Small intestine (tissue), 7 donors: ENCODE data around the gene CHST8. TPM values are rescaled to one million over a fixed set of nuclear protein-coding genes. Genes with fewer than 3 reads are reported as not detected.

Experiments used
- DNase-seq, 2 donors: peaks; one replicate each; pipeline versions ENCODE4 v3.0.0 to v3.0.0-alpha.2; 2013
- FAIRE-seq: peaks from 2 replicates; lab custom pipeline; 2012; peaks lifted over from hg19 to GRCh38; lab: Jason Lieb, UNC
- H3K27ac ChIP-seq, 3 donors: one replicate each; pipeline ENCODE4 v1.5.1; 2013; ENCODE audit warnings: low read length in 2 of 3, mild to moderate bottlenecking in 2 of 3, control low read depth in 1 of 3, inconsistent platforms in 1 of 3, low read depth in 1 of 3, moderate library complexity in 1 of 3
- H3K27me3 ChIP-seq, 3 donors: one replicate each; pipeline ENCODE4 v1.6.1; 2013; ENCODE audit warnings: low read length in 3 of 3, inconsistent platforms in 1 of 3; ENCODE audit not compliant: control insufficient read depth in 3 of 3, insufficient read depth in 3 of 3
- H3K36me3 ChIP-seq, 3 donors: one replicate each; pipeline ENCODE4 v1.6.1; 2013; ENCODE audit warnings: low read length in 3 of 3, inconsistent platforms in 1 of 3, low read depth in 1 of 3, mild to moderate bottlenecking in 1 of 3, moderate library complexity in 1 of 3; ENCODE audit not compliant: control insufficient read depth in 3 of 3, insufficient read depth in 2 of 3
- H3K4me1 ChIP-seq, 3 donors: one replicate each; pipeline ENCODE4 v1.6.1; 2013; ENCODE audit warnings: low read length in 2 of 3, inconsistent platforms in 1 of 3, low read depth in 1 of 3, mild to moderate bottlenecking in 1 of 3, moderate library complexity in 1 of 3; ENCODE audit not compliant: control insufficient read depth in 3 of 3, insufficient read depth in 2 of 3
- H3K4me3 ChIP-seq, 3 donors: one replicate each; pipeline ENCODE4 v1.5.1; 2013; ENCODE audit warnings: low read length in 3 of 3, control low read depth in 1 of 3, inconsistent platforms in 1 of 3, low read depth in 1 of 3, mild to moderate bottlenecking in 1 of 3, moderate library complexity in 1 of 3
- H3K9me3 ChIP-seq, 2 donors: one replicate each; pipeline ENCODE4 v1.6.1; 2013; ENCODE audit warnings: low read depth in 1 of 2, low read length in 1 of 2; ENCODE audit not compliant: control insufficient read depth in 2 of 2, insufficient read depth in 1 of 2
- WGBS, 3 donors: extraction: QIAGEN DNeasy Blood & Tissue Kit; methylation state at CpG; one replicate each; pipeline ENCODE4 v1.1.7; 2013; 5-methylcytosine and 5-hydroxymethylcytosine counted together
- polyA plus RNA-seq, 4 donors: library from polyadenylated mRNA; stranded (reverse) in 3 of 4; unstranded in 1 of 4; fragments of 200-250 nt in 3 of 4; fragments of 120-200 nt in 1 of 4; gene quantifications; one replicate each; pipeline versions ENCODE4 v1.2.1 to v1.2.3, GENCODE V29; 2013
- donor health status: healthy with polysubstance abuse.
- donor health status: control.
- donor health status: control.
- donor health status: Bipolar disorder and iron deficiency.
- donor health status: healthy.

The CHST8 gene
- polyA plus RNA-seq, 4 donors: 0.21 to 0.54 TPM; not detected in 2

DNA sequence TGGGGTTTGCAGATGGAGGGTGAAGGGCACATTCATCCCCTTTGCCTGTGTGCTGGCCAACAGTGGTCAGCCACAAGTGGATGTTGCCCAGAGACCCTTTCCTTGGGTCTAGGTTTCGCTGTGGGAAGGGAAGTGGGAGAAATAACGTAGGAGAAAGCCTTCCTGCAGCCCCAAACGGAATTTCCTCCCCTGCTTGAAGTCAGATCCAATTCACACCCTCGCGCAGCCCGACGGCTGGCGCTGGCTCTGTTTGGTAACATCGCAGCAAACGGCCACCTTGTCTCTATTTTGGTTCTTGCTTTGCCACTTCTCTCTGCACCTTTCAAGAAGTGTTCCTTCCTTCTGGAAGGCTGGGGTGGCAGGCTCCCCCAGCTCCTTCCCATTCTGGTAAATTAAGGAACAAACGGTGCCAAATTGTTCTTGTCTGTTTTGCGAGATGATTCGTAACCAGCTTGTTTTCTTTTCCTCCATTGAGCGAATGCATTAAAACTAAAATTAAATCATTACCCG, 45.4 kb downstream of the CHST8 start:
- H3K4me3 ChIP-seq: no peak overlapping the region
- 63 to 76% (median 67%) methylated on average over 15 of the region's 15 CpGs for WGBS, 3 donors
- no peak overlapping the region for H3K27ac ChIP-seq
- DNase-seq (no peak), FAIRE-seq (no peak)
- H3K27me3 ChIP-seq: no peaks in the 10 kb centered on the region
- no peaks in the 10 kb centered on the region for H3K4me1 ChIP-seq
- H3K9me3 ChIP-seq: no peaks in the 10 kb centered on the region
- no peaks in the 10 kb centered on the region for H3K36me3 ChIP-seq

DNA sequence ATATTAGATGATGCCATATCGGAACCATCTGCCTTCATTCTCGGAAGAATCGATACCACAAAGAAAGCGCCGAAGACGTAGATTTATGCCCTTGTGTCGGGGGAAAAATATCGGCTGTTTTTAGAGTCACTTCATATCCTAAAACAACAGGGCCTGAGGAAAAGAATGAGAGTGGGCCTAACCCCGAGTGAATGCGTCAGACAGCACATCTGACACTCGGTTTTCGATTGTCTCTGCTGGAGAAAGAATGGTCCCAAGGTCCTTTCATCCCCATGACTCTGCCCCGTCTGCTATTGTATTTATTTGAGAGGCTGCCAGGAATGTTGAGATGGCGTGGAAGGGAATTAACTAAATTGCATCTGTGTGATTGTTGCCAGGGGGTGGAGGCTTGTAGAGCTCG, 46.1 kb downstream of the CHST8 start:
- H3K27ac ChIP-seq: no peak overlapping the region
- H3K9me3 ChIP-seq: no peaks in the 10 kb centered on the region
- no peaks in the 10 kb centered on the region for H3K36me3 ChIP-seq
- 77 to 83% (median 78%) methylated on average over 15 of the region's 15 CpGs for WGBS, 3 donors
- no peak overlapping the region for H3K4me3 ChIP-seq
- H3K4me1 ChIP-seq: no peaks in the 10 kb centered on the region
- H3K27me3 ChIP-seq: no peaks in the 10 kb centered on the region
- no peak for DNase-seq
- FAIRE-seq: no peak

DNA sequence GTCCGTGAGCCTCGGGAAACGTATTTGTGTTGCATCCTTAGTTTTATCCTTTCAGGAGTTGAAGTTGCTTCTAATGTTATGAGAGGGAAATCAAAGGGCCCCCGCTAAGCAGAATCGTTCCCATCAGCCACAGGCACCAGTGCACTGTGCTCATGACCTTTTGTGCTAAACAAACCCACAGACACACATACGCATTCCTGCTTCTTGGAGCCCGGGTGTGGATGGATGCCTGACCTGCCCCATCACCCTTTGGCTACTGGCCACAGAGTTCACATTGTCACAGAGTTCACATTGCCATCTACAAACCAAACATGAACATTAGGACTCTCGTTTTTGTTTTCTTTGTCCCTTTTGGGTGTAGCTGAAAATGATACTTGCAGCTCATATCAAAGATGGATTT, 47.2 kb downstream of the CHST8 start:
- no peak for DNase-seq
- no peaks in the 10 kb centered on the region for H3K27me3 ChIP-seq
- no peaks in the 10 kb centered on the region for H3K9me3 ChIP-seq
- whole genome bisulfite sequencing, 3 donors: 68 to 79% (median 71%) methylated on average over 8 of the region's 8 CpGs
- no peak overlapping the region for H3K27ac ChIP-seq
- FAIRE-seq: no peak
- no peaks in the 10 kb centered on the region for H3K4me1 ChIP-seq
- no peak overlapping the region for H3K4me3 ChIP-seq
- no peaks in the 10 kb centered on the region for H3K36me3 ChIP-seq

DNA sequence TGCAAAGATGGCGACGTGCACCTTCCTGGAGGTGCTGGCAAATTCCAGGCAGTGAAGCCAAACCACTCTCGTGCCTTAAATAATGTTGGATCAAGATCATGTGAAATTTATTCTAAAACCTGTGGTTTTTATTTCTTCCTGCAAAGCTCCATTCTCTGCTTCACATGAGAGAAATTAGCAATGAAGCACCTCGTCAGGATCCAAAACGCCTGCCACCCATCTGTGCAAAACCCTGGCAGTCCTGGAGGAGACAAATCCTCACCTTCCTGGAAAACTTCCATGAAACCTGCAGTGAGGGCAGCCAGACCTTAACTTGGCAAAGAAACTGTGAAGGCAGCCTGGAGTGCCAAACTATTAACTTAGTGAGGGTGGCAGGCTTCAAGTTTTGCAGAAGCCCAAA, 47.6 kb downstream of the CHST8 start:
- Histone ChIP-seq H3K4me3 (no peak overlapping the region), H3K36me3 (no peaks in the 10 kb centered on the region), H3K27me3 (no peaks in the 10 kb centered on the region), H3K27ac (no peak overlapping the region), H3K9me3 (no peaks in the 10 kb centered on the region), H3K4me1 (no peaks in the 10 kb centered on the region)
- no peak for DNase-seq
- WGBS, 3 donors: 82 to 90% (median 86%) methylated on average over 5 of the region's 5 CpGs
- FAIRE-seq: no peak

DNA sequence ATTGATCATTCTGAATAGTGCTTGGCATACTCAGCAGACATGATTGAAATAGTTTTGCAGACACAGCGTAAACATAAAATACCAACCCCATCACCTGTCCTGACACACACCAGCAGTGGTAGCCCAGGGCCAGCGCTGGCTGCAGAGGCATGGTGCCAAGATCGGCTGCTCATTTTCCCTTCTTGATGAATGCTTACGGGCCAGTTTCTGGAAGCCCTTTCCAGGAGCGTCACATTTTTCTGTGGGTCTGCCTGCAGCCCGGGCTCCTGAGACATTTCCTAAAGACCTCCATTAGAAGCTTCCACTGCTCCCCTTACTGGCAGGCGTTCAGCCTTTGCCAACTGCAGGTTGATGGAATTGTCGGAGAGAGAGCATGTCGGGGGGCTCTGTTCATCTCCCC, 48.6 kb downstream of the CHST8 start:
- 81 to 82% (median 82%) methylated on average over 9 of the region's 9 CpGs for WGBS, 3 donors
- FAIRE-seq (no peak), DNase-seq (no peak)
- Histone ChIP-seq H3K36me3 (no peaks in the 10 kb centered on the region), H3K9me3 (no peaks in the 10 kb centered on the region), H3K4me1 (no peaks in the 10 kb centered on the region), H3K4me3 (no peak overlapping the region), H3K27me3 (no peaks in the 10 kb centered on the region), H3K27ac (no peak overlapping the region)

DNA sequence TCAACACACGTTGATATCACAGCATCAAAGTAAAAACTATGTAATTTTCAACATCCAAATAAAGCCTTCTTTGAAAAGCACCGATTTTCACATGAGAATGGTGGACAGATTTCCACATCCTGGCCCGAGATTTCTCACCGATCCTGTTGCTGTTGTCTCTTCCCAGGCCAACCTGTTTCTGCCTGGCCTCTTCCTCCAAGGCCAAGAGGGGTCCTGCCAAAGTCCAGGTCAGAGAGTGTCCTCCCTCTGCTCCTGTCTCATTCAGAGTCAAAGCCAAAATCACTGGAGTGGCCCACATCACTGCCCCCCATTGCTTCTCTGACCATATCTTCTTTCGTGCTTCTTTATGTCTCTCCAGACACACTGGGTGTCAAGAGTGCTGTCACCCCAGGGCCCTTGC, 49.5 kb downstream of the CHST8 start:
- DNase-seq (no peak), FAIRE-seq (no peak)
- Histone ChIP-seq H3K4me1 (no peaks in the 10 kb centered on the region), H3K36me3 (no peaks in the 10 kb centered on the region), H3K9me3 (no peaks in the 10 kb centered on the region), H3K4me3 (no peak overlapping the region), H3K27me3 (no peaks in the 10 kb centered on the region), H3K27ac (no peak overlapping the region)
- WGBS, 3 donors: 75 to 78% (median 75%) methylated on average over 5 of the region's 5 CpGs

DNA sequence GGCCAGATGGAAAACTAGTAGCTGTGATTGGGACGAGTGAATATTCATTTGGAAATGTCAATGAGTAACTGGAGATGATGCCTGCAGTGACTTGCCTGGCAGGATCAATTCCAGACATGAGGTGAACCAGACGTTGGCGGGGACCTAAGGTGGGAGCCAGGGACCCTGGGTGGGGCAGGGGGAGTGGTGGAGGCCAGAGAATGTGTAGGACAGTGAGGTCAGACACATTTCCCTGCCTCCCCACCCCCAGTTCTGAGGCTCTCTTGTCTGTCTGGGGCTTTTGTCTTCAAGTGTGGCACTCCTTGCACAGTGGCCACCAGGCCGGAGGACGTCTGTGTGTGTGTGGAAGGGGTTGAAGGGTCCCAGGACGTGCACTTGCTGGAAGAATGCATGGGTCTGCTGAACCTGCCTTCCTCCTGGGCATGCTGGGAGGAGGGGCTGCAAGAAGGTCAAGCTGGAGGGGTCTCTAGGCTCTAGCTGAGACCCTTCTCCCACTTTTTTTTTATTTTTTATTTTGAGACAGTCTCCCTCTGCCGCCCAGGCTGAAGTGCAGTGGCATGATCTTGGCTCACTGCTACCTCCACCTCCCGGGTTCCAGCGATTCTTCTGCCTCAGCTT, 51.6 kb downstream of the CHST8 start:
- H3K4me3 ChIP-seq: no peak overlapping the region
- no peak overlapping the region for H3K27ac ChIP-seq
- no peaks in the 10 kb centered on the region for H3K36me3 ChIP-seq
- no peaks in the 10 kb centered on the region for H3K27me3 ChIP-seq
- no peaks in the 10 kb centered on the region for H3K9me3 ChIP-seq
- DNase-seq: no peak
- no peaks in the 10 kb centered on the region for H3K4me1 ChIP-seq
- 68 to 77% (median 74%) methylated on average over 9 of the region's 9 CpGs for WGBS, 3 donors
- no peak for FAIRE-seq

DNA sequence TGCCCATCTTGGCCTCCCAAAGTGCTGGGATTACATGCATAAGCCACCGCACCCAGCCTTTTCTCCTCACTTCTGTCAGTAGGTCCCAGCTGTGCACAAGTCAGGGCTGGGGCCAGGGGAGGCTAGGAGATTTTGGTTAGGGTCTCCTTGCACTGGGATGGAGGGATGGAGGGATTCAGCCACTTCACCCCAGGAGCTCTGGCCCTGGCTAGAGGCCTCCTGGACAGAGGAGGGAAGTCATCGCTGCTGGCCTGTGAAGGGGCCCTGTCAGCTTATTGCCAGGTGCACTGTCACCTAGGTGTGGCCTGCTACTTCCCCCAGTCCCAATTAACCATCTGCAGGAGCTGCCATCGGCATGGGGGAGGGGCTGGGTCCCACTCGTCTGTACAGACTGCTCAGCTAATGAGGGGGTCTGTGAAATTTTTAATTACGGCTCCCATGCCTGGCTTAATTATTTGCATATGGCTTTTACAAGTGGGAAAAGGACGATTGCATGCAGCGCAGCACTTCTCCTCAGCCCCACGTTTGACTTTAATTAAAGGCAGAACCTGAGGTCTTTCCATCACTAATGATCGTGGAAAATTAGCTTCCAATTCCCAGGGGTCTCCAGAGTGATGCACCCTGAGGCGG, 52.4 kb downstream of the CHST8 start:
- DNase-seq (no peak), FAIRE-seq (no peak)
- 62 to 69% (median 67%) methylated on average over 10 of the region's 10 CpGs for WGBS, 3 donors

More for the DNA sequence above, 52.4 kb downstream of the CHST8 start:
- Histone ChIP-seq H3K36me3 (no peaks in the 10 kb centered on the region), H3K4me1 (no peaks in the 10 kb centered on the region), H3K27me3 (no peaks in the 10 kb centered on the region), H3K4me3 (no peak overlapping the region), H3K27ac (no peak overlapping the region), H3K9me3 (no peaks in the 10 kb centered on the region)
